ENCODE data around the gene SCN1B.

SCN1B gene

GRCh38 chr19:35015270-35015953, 14.9 kb upstream of the SCN1B start:
- no peak overlapping the region for H3K4me3 ChIP-seq (ENCODE audit: low read length)
- DNase-seq (ENCODE audit: low read depth), result peak; percentile 9
- no peak for TF ChIP-seq CTCF (conservative IDR thresholded peaks at IDR 0.05; ENCODE audit: low read length)

DNA sequence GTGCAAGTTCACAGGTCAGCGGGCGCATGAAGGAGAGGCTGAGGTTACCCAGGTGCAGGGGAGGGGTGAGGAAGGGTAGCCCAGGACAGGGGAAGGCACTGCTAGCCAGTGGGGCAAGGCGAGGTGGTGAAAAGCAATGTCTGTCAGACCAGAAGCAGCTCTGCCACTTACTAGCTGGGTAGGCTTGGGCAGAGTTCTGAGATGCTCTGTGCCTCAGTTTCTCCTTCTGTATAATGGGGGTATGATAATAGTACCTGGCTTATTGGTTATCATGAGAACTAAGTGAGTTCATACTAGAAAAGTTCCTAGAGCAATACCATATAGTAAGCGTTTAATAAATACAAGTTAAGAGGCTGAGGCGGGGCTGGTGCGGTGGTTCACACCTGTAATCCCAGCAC, 14.3 kb upstream of the SCN1B start:
- DNase-seq (ENCODE audit: low read depth), result no peak
- H3K4me3 ChIP-seq (ENCODE audit: low read length), result no peak overlapping the region
- no peak for TF ChIP-seq CTCF (conservative IDR thresholded peaks at IDR 0.05; ENCODE audit: low read length)

GRCh38 chr19:35017507-35017906, 12.8 kb upstream of the SCN1B start:
- no peak overlapping the region for H3K4me3 ChIP-seq (ENCODE audit: low read length)
- no peak for DNase-seq (ENCODE audit: low read depth)

GRCh38 chr19:35018379-35018778, 11.9 kb upstream of the SCN1B start:
- H3K4me3 ChIP-seq (ENCODE audit: low read length), result no peak overlapping the region
- no peak for DNase-seq (ENCODE audit: low read depth)
- TF ChIP-seq CTCF (conservative IDR thresholded peaks at IDR 0.05; ENCODE audit: low read length), result no peak

More at GRCh38 chr19:35017507-35017906, 12.8 kb upstream of the SCN1B start:
- no peak for TF ChIP-seq CTCF (conservative IDR thresholded peaks at IDR 0.05; ENCODE audit: low read length)

DNA sequence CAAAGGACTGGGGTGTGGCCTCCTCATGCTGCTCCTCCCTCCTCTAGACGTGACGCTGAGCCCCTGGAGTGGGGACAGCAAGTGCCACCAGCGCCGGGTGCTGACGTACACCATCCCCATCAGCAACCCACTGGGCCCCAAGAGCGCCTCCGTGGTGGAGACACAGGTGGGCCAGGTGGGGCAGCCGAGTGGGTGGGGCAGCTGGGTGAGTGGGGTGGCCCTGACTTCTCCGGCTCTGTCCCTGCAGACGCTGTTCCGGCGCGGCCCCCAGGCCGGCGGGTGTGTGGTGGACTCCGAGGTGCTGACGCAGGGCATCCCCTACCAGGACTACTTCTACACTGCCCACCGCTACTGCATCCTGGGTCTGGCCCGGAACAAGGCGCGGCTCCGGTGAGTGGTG, 11.1 kb upstream of the SCN1B start:
- no peak for TF ChIP-seq CTCF (conservative IDR thresholded peaks at IDR 0.05; ENCODE audit: low read length)
- H3K4me3 ChIP-seq (ENCODE audit: low read length), result no peak overlapping the region
- no peak for DNase-seq (ENCODE audit: low read depth)

DNA sequence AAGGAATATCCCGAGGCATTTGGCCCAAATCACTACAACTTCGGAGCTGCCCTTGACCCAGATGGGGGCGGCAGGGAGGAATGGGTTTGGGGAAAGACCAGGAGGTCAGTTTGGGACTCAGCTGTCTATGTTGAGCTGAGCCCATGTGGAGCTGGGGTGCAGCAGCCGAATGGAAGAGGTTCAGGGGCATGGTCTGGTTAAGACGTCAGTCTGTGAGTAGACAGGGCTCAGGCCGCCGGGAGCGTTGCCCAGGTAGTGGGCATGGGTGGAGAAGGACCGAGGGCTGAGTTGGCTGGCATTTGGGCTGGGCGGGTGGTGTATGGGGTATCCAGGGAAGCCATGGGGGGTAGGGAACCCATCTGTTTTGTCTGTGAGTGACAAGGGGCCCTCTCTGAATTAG, 9.3 kb upstream of the SCN1B start:
- TF ChIP-seq CTCF (conservative IDR thresholded peaks at IDR 0.05; ENCODE audit: low read length), result no peak
- no peak for DNase-seq (ENCODE audit: low read depth)
- no peak overlapping the region for H3K4me3 ChIP-seq (ENCODE audit: low read length)

GRCh38 chr19:35021596-35021995, 8.7 kb upstream of the SCN1B start:
- no peak for DNase-seq (ENCODE audit: low read depth)
- no peak overlapping the region for H3K4me3 ChIP-seq (ENCODE audit: low read length)
- no peak for TF ChIP-seq CTCF (conservative IDR thresholded peaks at IDR 0.05; ENCODE audit: low read length)

Measured in AG10803 (cell line).